ENCODE results near the gene C11orf54. TPM values are rescaled to one million over a fixed set of nuclear protein-coding genes. Genes with fewer than 3 reads are reported as not detected.

The C11orf54 gene
- polyA plus RNA-seq, 2 of the 4 experiments (the other 2 are of a cell fraction) = 12.4 to 27.6 TPM

DNA sequence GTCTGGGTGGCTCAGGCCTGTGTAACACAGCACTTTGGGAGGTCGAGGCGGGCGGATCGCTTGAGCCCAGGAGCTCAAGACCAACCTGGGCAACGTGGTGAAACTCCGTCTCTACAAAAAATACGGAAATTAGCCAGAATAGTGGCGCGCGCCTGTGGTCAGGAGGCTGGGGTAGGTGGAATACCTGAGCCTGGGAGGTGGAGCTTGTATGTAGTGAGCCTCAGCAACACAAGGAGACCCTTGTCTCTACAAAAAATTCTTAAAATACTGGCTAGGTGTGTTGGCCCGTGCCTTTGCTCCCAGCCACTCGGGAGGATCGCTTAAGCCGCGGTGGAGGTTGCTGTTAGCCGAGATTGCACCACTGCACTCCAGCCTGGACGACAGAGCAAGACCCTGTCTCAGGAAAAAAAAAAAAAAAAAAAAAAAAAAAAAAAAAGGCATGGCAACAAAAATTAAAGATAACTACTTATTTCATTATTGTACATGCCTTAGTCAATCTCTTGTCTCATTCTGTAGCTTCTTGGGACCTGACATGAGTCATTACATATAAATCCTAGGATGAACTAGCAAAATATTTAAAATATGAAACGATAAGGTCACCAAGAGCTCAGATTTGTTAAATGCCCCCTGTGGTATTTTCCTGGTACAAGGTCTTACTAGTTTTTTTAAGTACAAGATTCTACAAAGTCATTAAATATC lies 1.3 kb upstream of the C11orf54 start:
- TF ChIP-seq ZC3H11A (IDR thresholded peaks at IDR 0.05) = no peak
- TF ChIP-seq, protein P1, sequence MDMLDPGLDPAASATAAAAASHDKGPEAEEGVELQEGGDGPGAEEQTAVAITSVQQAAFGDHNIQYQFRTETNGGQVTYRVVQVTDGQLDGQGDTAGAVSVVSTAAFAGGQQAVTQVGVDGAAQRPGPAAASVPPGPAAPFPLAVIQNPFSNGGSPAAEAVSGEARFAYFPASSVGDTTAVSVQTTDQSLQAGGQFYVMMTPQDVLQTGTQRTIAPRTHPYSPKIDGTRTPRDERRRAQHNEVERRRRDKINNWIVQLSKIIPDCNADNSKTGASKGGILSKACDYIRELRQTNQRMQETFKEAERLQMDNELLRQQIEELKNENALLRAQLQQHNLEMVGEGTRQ (IDR thresholded peaks at IDR 0.05) = no peak
- TF ChIP-seq ZNF302 (CRISPR knock-in tag; IDR thresholded peaks at IDR 0.05) = no peak
- no peak for TF ChIP-seq POLR2AphosphoS2 (conservative IDR thresholded peaks at IDR 0.05; ENCODE audit: low read length)
- no peak for TF ChIP-seq JUNB (IDR thresholded peaks at IDR 0.05)
- TF ChIP-seq EHF (CRISPR knock-in tag; IDR thresholded peaks at IDR 0.05) = no peak
- TF ChIP-seq, protein P2, sequence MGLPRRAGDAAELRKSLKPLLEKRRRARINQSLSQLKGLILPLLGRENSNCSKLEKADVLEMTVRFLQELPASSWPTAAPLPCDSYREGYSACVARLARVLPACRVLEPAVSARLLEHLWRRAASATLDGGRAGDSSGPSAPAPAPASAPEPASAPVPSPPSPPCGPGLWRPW (IDR thresholded peaks at IDR 0.05) = no peak
- no peak for TF ChIP-seq FOSL2 (IDR thresholded peaks at IDR 0.05)
- no peak for TF ChIP-seq FOSL2 (CRISPR knock-in tag; IDR thresholded peaks at IDR 0.05)
- no peak for TF ChIP-seq NR3C1 (IDR thresholded peaks at IDR 0.05)
- no peak for TF ChIP-seq HDAC2 (IDR thresholded peaks at IDR 0.05)
- TF ChIP-seq, protein P3, sequence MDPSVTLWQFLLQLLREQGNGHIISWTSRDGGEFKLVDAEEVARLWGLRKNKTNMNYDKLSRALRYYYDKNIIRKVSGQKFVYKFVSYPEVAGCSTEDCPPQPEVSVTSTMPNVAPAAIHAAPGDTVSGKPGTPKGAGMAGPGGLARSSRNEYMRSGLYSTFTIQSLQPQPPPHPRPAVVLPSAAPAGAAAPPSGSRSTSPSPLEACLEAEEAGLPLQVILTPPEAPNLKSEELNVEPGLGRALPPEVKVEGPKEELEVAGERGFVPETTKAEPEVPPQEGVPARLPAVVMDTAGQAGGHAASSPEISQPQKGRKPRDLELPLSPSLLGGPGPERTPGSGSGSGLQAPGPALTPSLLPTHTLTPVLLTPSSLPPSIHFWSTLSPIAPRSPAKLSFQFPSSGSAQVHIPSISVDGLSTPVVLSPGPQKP (IDR thresholded peaks at IDR 0.05; ENCODE audit: low read depth, low read length) = no peak
- Histone ChIP-seq H3K4me2 (peak overlapping the region; percentile 90), H3K4me3 (peak overlapping the region; percentile 90), H3K9me3 (no peaks in the 10 kb centered on the region), H3K4me1 (peaks cover 57% of the 10 kb centered on the region), H3K27ac (peak overlapping the region; percentile 92 to 98)
- FAIRE-seq (no peak), ATAC-seq (no peak), DNase-seq (ENCODE audit: low read depth in 1 of 2, low spot score in 1 of 2) (peak in 1 of 2 experiments; percentile 25)
- WGBS (ENCODE audit: missing lambda C conversion rate) = under 1% methylated on average over 18 of the region's 18 CpGs
- ChIA-PET CTCF (interaction anchor here (1.5 kb wide), 1 partner anchor 44 kb away, joined by 3 read pairs; the partner anchor contains the start of gene MED17), POLR2A (interaction anchor here (0.8 to 4.2 kb wide), 5 partner anchors 8 to 170 kb away, joined by 3 to 48 read pairs (median 13); partner anchors contain the start of gene MED17)

DNA sequence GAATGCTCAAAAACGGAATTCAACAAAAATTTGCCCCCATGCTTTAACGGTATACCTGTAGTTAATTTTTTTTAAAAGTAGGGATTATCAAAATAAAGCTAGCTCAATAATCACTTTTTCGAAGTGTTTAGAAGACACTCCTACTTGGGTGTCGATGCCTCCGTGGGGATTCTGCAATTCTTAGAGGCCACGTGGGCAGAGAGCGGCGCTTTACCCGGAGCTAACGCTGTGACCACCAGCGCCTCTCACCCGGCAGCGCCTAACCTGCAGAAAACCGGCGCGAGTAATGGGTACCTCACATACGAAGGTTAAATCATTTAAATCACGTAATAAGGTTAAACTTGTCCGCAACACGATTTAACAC lies 760 bp upstream of the C11orf54 start:
- ATAC-seq = peak; percentile 69 to 74
- peak overlapping the region; percentile 92 to 98 for H3K27ac ChIP-seq
- 2% methylated on average over 20 of the region's 20 CpGs for WGBS (ENCODE audit: missing lambda C conversion rate)
- DNase-seq (ENCODE audit: low read depth in 1 of 2, low spot score in 1 of 2) = peak; percentile 35 to 70
- peak overlapping the region; percentile 90 for H3K4me3 ChIP-seq
- POLR2A ChIA-PET = interaction anchor here (0.6 to 4.2 kb wide), 5 partner anchors 8 to 170 kb away, joined by 6 to 48 read pairs (median 13); partner anchors contain the start of gene MED17
- H3K4me1 ChIP-seq = peaks cover 52% of the 10 kb centered on the region
- no peak for TF ChIP-seq SMC3 (IDR thresholded peaks at IDR 0.05)
- 0 out of 4 replicates have a peak, but pooled peaks of 1 of the 2 experiments have one; percentile 13 for TF ChIP-seq CEBPB (IDR thresholded peaks at IDR 0.05)
- TF ChIP-seq, protein P4, sequence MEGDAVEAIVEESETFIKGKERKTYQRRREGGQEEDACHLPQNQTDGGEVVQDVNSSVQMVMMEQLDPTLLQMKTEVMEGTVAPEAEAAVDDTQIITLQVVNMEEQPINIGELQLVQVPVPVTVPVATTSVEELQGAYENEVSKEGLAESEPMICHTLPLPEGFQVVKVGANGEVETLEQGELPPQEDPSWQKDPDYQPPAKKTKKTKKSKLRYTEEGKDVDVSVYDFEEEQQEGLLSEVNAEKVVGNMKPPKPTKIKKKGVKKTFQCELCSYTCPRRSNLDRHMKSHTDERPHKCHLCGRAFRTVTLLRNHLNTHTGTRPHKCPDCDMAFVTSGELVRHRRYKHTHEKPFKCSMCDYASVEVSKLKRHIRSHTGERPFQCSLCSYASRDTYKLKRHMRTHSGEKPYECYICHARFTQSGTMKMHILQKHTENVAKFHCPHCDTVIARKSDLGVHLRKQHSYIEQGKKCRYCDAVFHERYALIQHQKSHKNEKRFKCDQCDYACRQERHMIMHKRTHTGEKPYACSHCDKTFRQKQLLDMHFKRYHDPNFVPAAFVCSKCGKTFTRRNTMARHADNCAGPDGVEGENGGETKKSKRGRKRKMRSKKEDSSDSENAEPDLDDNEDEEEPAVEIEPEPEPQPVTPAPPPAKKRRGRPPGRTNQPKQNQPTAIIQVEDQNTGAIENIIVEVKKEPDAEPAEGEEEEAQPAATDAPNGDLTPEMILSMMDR (IDR thresholded peaks at IDR 0.05) = no peak
- TF ChIP-seq NPAS2 (CRISPR knock-in tag; IDR thresholded peaks at IDR 0.05; ENCODE audit: borderline replicate concordance) = no peak
- peak; percentile 79 for TF ChIP-seq MYC (IDR thresholded peaks at IDR 0.05; ENCODE audit: borderline replicate concordance, low read length)
- TF ChIP-seq, protein P1 (IDR thresholded peaks at IDR 0.05) = peak; percentile 72
- TF ChIP-seq MAX (IDR thresholded peaks at IDR 0.05) = peak; percentile 91
- TF ChIP-seq TFCP2L1 (CRISPR knock-in tag; IDR thresholded peaks at IDR 0.05) = no peak
- TF ChIP-seq SREBF2 (IDR thresholded peaks at IDR 0.05) = no peak
- TF ChIP-seq JUNB (IDR thresholded peaks at IDR 0.05) = no peak
- TF ChIP-seq RFX5 (IDR thresholded peaks at IDR 0.05) = no peak
- TF ChIP-seq PHF8 (IDR thresholded peaks at IDR 0.05; ENCODE audit: borderline replicate concordance, low read depth) = no peak
- no peak for TF ChIP-seq BHLHE40 (IDR thresholded peaks at IDR 0.05; ENCODE audit: low read depth, low read length)
- FAIRE-seq = no peak
- CTCF ChIA-PET = interaction anchor here (0.6 kb wide), 1 partner anchor 29 kb away, joined by 3 read pairs; no protein-coding TSS in a partner anchor
- no peaks in the 10 kb centered on the region for H3K9me3 ChIP-seq
- H3K4me2 ChIP-seq = peak overlapping the region; percentile 90
